PC-9 (cell line): ENCODE measurements around the gene PPP1R37. TPM values are rescaled to one million over a fixed set of nuclear protein-coding genes. Genes with fewer than 3 reads are reported as not detected.
"Not testable (repeated sequence)": the region's sequence is repeated elsewhere in the genome, so short reads cannot be mapped to it uniquely, and the experiment has no call there.

Experiments used
- BruUV-seq: library from RNA; stranded (reverse); fragments of 400-500 nt; replicated peaks from 2 replicates; lab custom pipeline; 2021; lab: Mats Ljungman, UMichigan
- CTCF ChIA-PET: fragments of 300-600 bp; sonication (Branson Sonifier 250); formaldehyde crosslinking; loops from one replicate; lab custom pipeline; 2022; ENCODE audit warnings: antibody characterized with exemption; lab: Charles Lee
- POLR2A ChIA-PET: fragments of 300-600 bp; sonication (Branson Sonifier 250); formaldehyde crosslinking; loops from one replicate; lab custom pipeline; 2022; ENCODE audit warnings: antibody characterized with exemption; ENCODE audit not compliant: unreplicated experiment; lab: Charles Lee
- DNase-seq, 2 experiments: peaks; one replicate each; pipeline versions ENCODE4 v3.0.0 to v3.0.0-alpha.2; 2015 to 2022; ENCODE audit warnings: mixed read lengths in 1 of 2
- H2AFZ ChIP-seq: fragments of 200-600 bp; sonication (generic); 2 replicates; pipeline ENCODE4 v1.8.1; 2017; ENCODE audit warnings: antibody characterized with exemption
- H3F3A ChIP-seq: fragments of 200-600 bp; sonication (generic); 2 replicates; pipeline ENCODE4 v1.8.1; 2017; ENCODE audit warnings: antibody characterized with exemption, mild to moderate bottlenecking, low read depth; ENCODE audit not compliant: insufficient read depth
- H3K27ac ChIP-seq: fragments of 200-600 bp; sonication (generic); 2 replicates; pipeline ENCODE4 v1.6.1; 2016; ENCODE audit warnings: mixed run types
- H3K27me3 ChIP-seq: fragments of 200-600 bp; sonication (generic); 2 replicates; pipeline ENCODE4 v1.6.1; 2016; ENCODE audit warnings: low read depth, mixed run types; ENCODE audit not compliant: insufficient read depth
- H3K36me3 ChIP-seq: fragments of 200-600 bp; sonication (generic); 2 replicates; pipeline ENCODE4 v1.6.1; 2016; ENCODE audit warnings: low read depth, mixed run types
- H3K4me1 ChIP-seq: fragments of 200-600 bp; sonication (generic); replicated peaks from 2 replicates; pipeline ENCODE4 v1.6.1; 2016; ENCODE audit warnings: mixed run types; ENCODE audit not compliant: insufficient read depth
- H3K4me2 ChIP-seq: fragments of 200-600 bp; sonication (generic); 2 replicates; pipeline ENCODE4 v1.6.1; 2017; ENCODE audit warnings: mixed run types
- H3K4me3 ChIP-seq: fragments of 200-600 bp; sonication (generic); 2 replicates; pipeline ENCODE4 v1.6.1; 2016; ENCODE audit warnings: mixed run types
- H3K79me2 ChIP-seq: fragments of 200-600 bp; sonication (generic); 2 replicates; pipeline ENCODE4 v1.6.1; 2017; ENCODE audit warnings: low read depth, mixed run types
- H3K9me2 ChIP-seq: fragments of 200-600 bp; sonication (generic); 2 replicates; pipeline ENCODE4 v1.8.1; 2017; ENCODE audit warnings: mild to moderate bottlenecking; ENCODE audit not compliant: insufficient read depth
- H3K9me3 ChIP-seq: fragments of 200-600 bp; sonication (generic); 2 replicates; pipeline ENCODE4 v1.8.1; 2016; ENCODE audit warnings: low read depth; ENCODE audit not compliant: insufficient read depth
- H4K20me1 ChIP-seq: fragments of 200-600 bp; sonication (generic); 2 replicates; pipeline ENCODE4 v1.8.1; 2017; ENCODE audit not compliant: insufficient read depth
- EZH2 ChIP-seq: fragments of 200-600 bp; sonication (generic); IDR thresholded peaks from 2 replicates; pipeline ENCODE4 v1.8.0; 2017; ENCODE audit warnings: antibody characterized with exemption, low read depth
- intact Hi-C: fragments of 100-400 bp; cut with micrococcal nuclease; formaldehyde crosslinking; loops from one replicate; pipeline ENCODE4 v1.10.0; 2022; ENCODE audit not compliant: unreplicated experiment
- total RNA-seq: library from RNA; stranded (reverse); gene quantifications from 2 replicates; pipeline ENCODE4 v1.2.3, GENCODE V29; 2021
- TF ChIP-seq, protein P1 (sequence below): fragments of 200-600 bp; sonication (generic); conservative IDR thresholded peaks from 2 replicates; pipeline ENCODE4 v1.6.1; 2017; ENCODE audit warnings: mixed run types, antibody characterized with exemption, mild to moderate bottlenecking, moderate library complexity

Gene PPP1R37
- total RNA-seq, 1 experiment from 2014 or later: 41.1 TPM

DNA sequence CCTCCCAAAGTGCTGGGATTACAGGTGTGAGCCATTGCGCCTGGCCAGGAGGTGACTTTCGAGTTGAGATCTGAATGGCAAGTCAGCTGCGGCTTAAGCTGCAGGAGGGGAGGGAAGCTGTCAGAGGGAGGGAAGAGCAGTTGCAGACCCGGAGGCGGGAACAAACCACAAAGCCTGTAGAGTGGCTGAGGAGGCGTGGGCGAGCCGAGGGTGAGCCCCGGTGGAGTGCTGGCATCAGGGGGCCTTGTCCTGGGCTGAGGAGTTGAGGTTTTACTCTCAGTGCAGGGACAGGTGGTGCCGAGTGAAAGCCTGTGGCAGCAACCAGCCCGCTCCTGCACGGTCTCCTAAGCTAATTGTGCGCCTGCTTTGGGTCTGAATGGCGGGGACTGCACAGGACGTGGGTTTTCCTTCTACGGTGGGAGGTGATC lies 24.2 kb downstream of the PPP1R37 start:
- peaks cover 37% of the 10 kb centered on the region for H3K4me1 ChIP-seq
- H3K9me2 ChIP-seq: no peaks in the 10 kb centered on the region
- POLR2A ChIA-PET: no interaction called here
- peaks cover 4% of the 10 kb centered on the region; the same call in 1 of the 2 replicates for H3F3A ChIP-seq
- H3K9me3 ChIP-seq: no peaks in the 10 kb centered on the region
- TF ChIP-seq, protein P1, sequence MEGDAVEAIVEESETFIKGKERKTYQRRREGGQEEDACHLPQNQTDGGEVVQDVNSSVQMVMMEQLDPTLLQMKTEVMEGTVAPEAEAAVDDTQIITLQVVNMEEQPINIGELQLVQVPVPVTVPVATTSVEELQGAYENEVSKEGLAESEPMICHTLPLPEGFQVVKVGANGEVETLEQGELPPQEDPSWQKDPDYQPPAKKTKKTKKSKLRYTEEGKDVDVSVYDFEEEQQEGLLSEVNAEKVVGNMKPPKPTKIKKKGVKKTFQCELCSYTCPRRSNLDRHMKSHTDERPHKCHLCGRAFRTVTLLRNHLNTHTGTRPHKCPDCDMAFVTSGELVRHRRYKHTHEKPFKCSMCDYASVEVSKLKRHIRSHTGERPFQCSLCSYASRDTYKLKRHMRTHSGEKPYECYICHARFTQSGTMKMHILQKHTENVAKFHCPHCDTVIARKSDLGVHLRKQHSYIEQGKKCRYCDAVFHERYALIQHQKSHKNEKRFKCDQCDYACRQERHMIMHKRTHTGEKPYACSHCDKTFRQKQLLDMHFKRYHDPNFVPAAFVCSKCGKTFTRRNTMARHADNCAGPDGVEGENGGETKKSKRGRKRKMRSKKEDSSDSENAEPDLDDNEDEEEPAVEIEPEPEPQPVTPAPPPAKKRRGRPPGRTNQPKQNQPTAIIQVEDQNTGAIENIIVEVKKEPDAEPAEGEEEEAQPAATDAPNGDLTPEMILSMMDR: no peak
- no peak for TF ChIP-seq EZH2
- H3K27ac ChIP-seq: no peak overlapping the region
- no peak overlapping the region for H2AFZ ChIP-seq
- no peaks in the 10 kb centered on the region for H3K36me3 ChIP-seq
- H4K20me1 ChIP-seq: peaks cover 63% of the 10 kb centered on the region
- no peak for DNase-seq
- intact Hi-C loops: no loop called here
- peaks cover 89% of the 10 kb centered on the region for H3K79me2 ChIP-seq
- H3K27me3 ChIP-seq: no peaks in the 10 kb centered on the region
- H3K4me2 ChIP-seq: no peak overlapping the region
- no TSS peak for BruUV-seq
- no peak overlapping the region for H3K4me3 ChIP-seq
- CTCF ChIA-PET: no interaction called here

DNA sequence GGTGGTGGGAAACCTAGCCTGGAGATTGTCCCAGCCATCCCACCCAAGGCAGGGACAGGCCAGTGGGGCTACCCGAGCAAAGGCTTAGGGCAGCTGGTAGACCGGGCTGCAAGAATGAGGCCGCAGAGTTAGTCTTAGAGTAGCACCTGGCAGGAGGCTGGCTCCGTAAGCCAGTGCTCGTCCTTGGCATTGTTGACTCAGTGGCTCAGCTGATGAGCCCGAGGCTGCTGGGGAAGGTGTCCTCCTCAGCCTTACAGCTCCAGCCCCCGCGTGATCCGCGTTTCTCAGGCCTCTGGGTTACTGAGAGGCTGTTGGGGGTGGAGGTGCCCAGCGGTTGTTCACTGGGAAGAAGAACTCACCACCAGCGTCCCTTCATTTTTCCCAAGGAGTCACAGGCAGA lies 24.7 kb downstream of the PPP1R37 start:
- peaks cover 84% of the 10 kb centered on the region for H3K79me2 ChIP-seq
- H3K4me1 ChIP-seq: peaks cover 37% of the 10 kb centered on the region
- H3K4me2 ChIP-seq: no peak overlapping the region
- no peaks in the 10 kb centered on the region for H3K36me3 ChIP-seq
- BruUV-seq: no TSS peak
- ChIA-PET POLR2A (no interaction called here), CTCF (no interaction called here)
- DNase-seq: no peak
- intact Hi-C loops: no loop called here
- H3K27me3 ChIP-seq: no peaks in the 10 kb centered on the region
- TF ChIP-seq, protein P1: no peak
- no peak for TF ChIP-seq EZH2
- H4K20me1 ChIP-seq: peaks cover 63% of the 10 kb centered on the region
- no peak overlapping the region for H2AFZ ChIP-seq
- H3K27ac ChIP-seq: no peak overlapping the region
- H3K9me3 ChIP-seq: no peaks in the 10 kb centered on the region
- no peak overlapping the region for H3K4me3 ChIP-seq
- H3F3A ChIP-seq: peaks cover 9% of the 10 kb centered on the region
- H3K9me2 ChIP-seq: no peaks in the 10 kb centered on the region

DNA sequence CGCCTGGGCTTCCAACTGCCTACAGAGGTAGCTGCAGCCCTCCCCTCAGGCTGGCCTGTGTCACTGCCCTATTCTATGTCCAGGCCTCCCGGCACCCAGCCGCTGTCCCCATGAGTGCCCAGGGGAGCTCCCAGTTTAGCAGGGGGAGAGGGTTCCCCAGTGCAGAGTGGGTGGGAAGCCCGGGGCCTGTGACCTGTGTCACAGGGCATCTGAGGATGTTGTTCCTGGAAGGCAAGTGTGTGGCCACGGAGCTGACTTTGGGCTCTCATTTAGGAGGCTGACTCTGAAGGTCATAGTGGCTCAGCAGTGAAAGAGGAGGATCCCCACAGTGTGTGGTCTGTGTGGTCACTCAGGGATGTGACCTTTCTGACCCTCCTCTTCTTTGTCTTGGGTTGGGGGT lies 25.1 kb downstream of the PPP1R37 start:
- Histone ChIP-seq H3F3A (peaks cover 13% of the 10 kb centered on the region), H3K27me3 (no peaks in the 10 kb centered on the region), H3K4me3 (no peak overlapping the region), H2AFZ (no peak overlapping the region), H3K4me1 (peaks cover 37% of the 10 kb centered on the region), H3K27ac (no peak overlapping the region), H3K9me2 (no peaks in the 10 kb centered on the region), H3K36me3 (no peaks in the 10 kb centered on the region), H4K20me1 (peaks cover 63% of the 10 kb centered on the region), H3K9me3 (no peaks in the 10 kb centered on the region), H3K79me2 (peaks cover 80% of the 10 kb centered on the region), H3K4me2 (no peak overlapping the region)
- intact Hi-C loops: no loop called here
- ChIA-PET CTCF (no interaction called here), POLR2A (no interaction called here)
- BruUV-seq: no TSS peak
- TF ChIP-seq, protein P1: no peak
- TF ChIP-seq EZH2: no peak
- DNase-seq: no peak

DNA sequence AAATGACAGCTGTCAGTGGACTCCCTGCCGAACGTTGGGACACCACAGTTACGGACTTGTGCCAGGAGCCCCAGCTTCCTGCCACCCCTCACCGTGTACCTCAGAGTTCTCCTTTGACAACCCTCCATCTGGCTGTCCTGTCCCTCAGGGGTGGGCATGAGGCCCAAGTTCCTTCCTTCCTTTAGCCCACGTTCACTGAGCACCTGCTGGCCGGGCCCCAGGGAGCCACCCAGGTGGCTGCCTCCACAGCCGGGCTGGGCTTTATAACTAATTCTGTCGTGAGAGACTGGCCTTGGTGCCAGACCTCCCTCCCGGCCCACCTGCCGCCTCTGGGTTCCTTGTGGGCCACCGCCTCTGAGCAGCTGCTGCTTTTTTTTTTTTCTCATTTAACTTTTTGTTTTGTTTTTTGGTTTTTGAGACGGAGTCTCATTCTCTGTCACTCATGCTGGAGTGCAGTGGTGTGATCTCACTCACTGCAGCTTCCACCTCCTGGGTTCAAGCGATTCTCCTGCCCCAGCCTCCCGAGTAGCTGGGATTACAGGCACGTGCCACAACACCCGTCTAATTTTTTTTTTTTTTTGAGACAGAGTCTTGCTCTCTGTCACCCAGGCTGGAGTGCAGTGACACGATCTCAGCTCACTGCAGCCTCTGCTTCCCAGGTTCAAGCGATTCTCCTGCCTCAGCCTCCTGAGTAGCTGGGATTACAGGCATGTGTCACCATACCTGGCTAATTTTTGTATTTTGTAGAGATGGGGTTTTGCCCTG lies 25.8 kb downstream of the PPP1R37 start:
- CTCF ChIA-PET, H3K36me3 ChIP-seq, BruUV-seq, H3K27me3 ChIP-seq, H3K4me3 ChIP-seq, H2AFZ ChIP-seq, H3K4me2 ChIP-seq, H3K9me2 ChIP-seq, DNase-seq, intact Hi-C loops, H3K27ac ChIP-seq, POLR2A ChIA-PET, H3K9me3 ChIP-seq: not testable (repeated sequence)
- peaks cover 74% of the 10 kb centered on the region for H3K79me2 ChIP-seq
- peaks cover 60% of the 10 kb centered on the region for H4K20me1 ChIP-seq
- H3F3A ChIP-seq: peaks cover 20% of the 10 kb centered on the region
- H3K4me1 ChIP-seq: peaks cover 37% of the 10 kb centered on the region
